ENCODE results near the gene KRT13. TPM values are rescaled to one million over a fixed set of nuclear protein-coding genes. Genes with fewer than 3 reads are reported as not detected.

The KRT13 gene
- total and polyA plus RNA-seq, 2 donors (not counting 3 experiments of a cell fraction or from before 2014, with no cell fraction given) = not detected

- no peak overlapping the region for H3K4me3 ChIP-seq (replicated peaks in 1 of 3; ENCODE audit: insufficient read depth in 1 of 3, low read depth in 1 of 3, low read length in 3 of 3)
- FAIRE-seq (no peak), DNase-seq (ENCODE audit: low read depth, low spot score) (no peak)
- ChIA-PET POLR2A (no interaction called here), CTCF (interaction anchor here (0.9 to 1.2 kb wide), 2 partner anchors 10 to 186 kb away, joined by 4 to 6 read pairs; no protein-coding TSS in a partner anchor)
- no peak overlapping the region for H3K9ac ChIP-seq (replicated peaks; ENCODE audit: extremely low read depth, insufficient read depth, low read length)
- no peaks in the 10 kb centered on the region for H3K36me3 ChIP-seq (ENCODE audit: control insufficient read depth in 2 of 2, extremely low read depth in 1 of 2, insufficient read depth in 2 of 2, low read length in 2 of 2)
- H3K4me2 ChIP-seq (ENCODE audit: insufficient read depth, low read length) = no peak overlapping the region
- no peak for TF ChIP-seq MYC (IDR thresholded peaks at IDR 0.05; ENCODE audit: low read depth, low read length)
- TF ChIP-seq GATA2 (IDR thresholded peaks at IDR 0.05; ENCODE audit: insufficient read depth, insufficient read length, low read depth, low read length) = no peak
- TF ChIP-seq, protein P1, sequence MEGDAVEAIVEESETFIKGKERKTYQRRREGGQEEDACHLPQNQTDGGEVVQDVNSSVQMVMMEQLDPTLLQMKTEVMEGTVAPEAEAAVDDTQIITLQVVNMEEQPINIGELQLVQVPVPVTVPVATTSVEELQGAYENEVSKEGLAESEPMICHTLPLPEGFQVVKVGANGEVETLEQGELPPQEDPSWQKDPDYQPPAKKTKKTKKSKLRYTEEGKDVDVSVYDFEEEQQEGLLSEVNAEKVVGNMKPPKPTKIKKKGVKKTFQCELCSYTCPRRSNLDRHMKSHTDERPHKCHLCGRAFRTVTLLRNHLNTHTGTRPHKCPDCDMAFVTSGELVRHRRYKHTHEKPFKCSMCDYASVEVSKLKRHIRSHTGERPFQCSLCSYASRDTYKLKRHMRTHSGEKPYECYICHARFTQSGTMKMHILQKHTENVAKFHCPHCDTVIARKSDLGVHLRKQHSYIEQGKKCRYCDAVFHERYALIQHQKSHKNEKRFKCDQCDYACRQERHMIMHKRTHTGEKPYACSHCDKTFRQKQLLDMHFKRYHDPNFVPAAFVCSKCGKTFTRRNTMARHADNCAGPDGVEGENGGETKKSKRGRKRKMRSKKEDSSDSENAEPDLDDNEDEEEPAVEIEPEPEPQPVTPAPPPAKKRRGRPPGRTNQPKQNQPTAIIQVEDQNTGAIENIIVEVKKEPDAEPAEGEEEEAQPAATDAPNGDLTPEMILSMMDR (IDR thresholded peaks at IDR 0.05; ENCODE audit: extremely low read depth in 1 of 2, insufficient read depth in 1 of 2, low read depth in 1 of 2, low read length in 2 of 2) = no peak
- TF ChIP-seq, protein P2, sequence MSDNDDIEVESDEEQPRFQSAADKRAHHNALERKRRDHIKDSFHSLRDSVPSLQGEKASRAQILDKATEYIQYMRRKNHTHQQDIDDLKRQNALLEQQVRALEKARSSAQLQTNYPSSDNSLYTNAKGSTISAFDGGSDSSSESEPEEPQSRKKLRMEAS (IDR thresholded peaks at IDR 0.05; ENCODE audit: insufficient read depth, insufficient read length) = no peak
- TF ChIP-seq POLR2AphosphoS5 (IDR thresholded peaks at IDR 0.05; ENCODE audit: insufficient read depth, low read depth, low read length) = no peak
- no peak for TF ChIP-seq JUN (IDR thresholded peaks at IDR 0.05; ENCODE audit: borderline replicate concordance, insufficient read depth, insufficient read length, low read depth)
- TF ChIP-seq POLR2A (IDR thresholded peaks at IDR 0.05; ENCODE audit: low read depth, low read length) = no peak
- no peak for TF ChIP-seq FOS (IDR thresholded peaks at IDR 0.05; ENCODE audit: borderline replicate concordance, insufficient read depth, low read length)
- TF ChIP-seq EZH2 (IDR thresholded peaks at IDR 0.05; ENCODE audit: borderline replicate concordance, low read depth, low read length, severe bottlenecking) = no peak
- H4K20me1 ChIP-seq (replicated peaks; ENCODE audit: control insufficient read depth, extremely low read depth, insufficient read depth, low read length) = no peaks in the 10 kb centered on the region
- intact Hi-C loops (cut with micrococcal nuclease) (loop anchor here (10.0 kb wide), 1 partner anchor 52 kb away; the partner anchor contains the start of gene KRT37), dilution Hi-C loops (cut with MboI; ENCODE audit: extremely low pct_ligation_motif_present, low sequenced_read_pairs) (no loop called here)
- H2AFZ ChIP-seq (ENCODE audit: low read depth, low read length) = no peak overlapping the region
- peaks cover 3 to 5% of the 10 kb centered on the region in 2 experiments for H3K27me3 ChIP-seq (ENCODE audit: control insufficient read depth in 2 of 2, insufficient read depth in 2 of 2, low read length in 2 of 2)
- H3K27ac ChIP-seq (ENCODE audit: insufficient read depth, low read depth, low read length) = no peak overlapping the region
- H3K79me2 ChIP-seq (ENCODE audit: control insufficient read depth, insufficient read depth, low read length) = no peaks in the 10 kb centered on the region
- no peaks in the 10 kb centered on the region for H3K4me1 ChIP-seq (ENCODE audit: control insufficient read depth, extremely low read depth, insufficient read depth, low read length)
- H3K9me3 ChIP-seq (replicated peaks; ENCODE audit: control insufficient read depth, insufficient read depth, low read length) = no peaks in the 10 kb centered on the region
- no TSS peak for BruUV-seq (replicated peaks)
- no peaks in the 10 kb centered on the region for H3K9me1 ChIP-seq (replicated peaks; ENCODE audit: control insufficient read depth, extremely low read depth, insufficient read depth, low read length)
These were observed 28.3 kb downstream of the KRT13 start for GRCh38 chr17:41476866-41477815.
